Activated B cell treated with CpG ODN at 0.5 μM for 24 hours (primary cell): ENCODE measurements around the gene COA3. TPM values are rescaled to one million over a fixed set of nuclear protein-coding genes. Genes with fewer than 3 reads are reported as not detected.
A peak's percentile ranks its signal among the peaks of the same experiment; 100 is the strongest.

ENCODE experiments used
- ATAC-seq: fragments of 200-7000 bp; cut with Tn5 transposase; one replicate; pipeline ENCODE4 v1.10.0; 2021; ENCODE audit warnings: low read depth, mild to moderate bottlenecking, moderate library complexity
- CTCF ChIA-PET: fragments of 350-600 bp; sonication (Branson Sonifier 250); formaldehyde crosslinking; loops from one replicate; lab custom pipeline; 2021; ENCODE audit warnings: antibody characterized with exemption; lab: Charles Lee
- POLR2A ChIA-PET: fragments of 350-600 bp; sonication (Branson Sonifier 250); formaldehyde crosslinking; loops from one replicate; lab custom pipeline; 2021; ENCODE audit warnings: antibody characterized with exemption; lab: Charles Lee
- DNase-seq: peaks from one replicate; pipeline ENCODE4 v3.0.0; 2022
- H3K27ac Mint-ChIP-seq: one replicate; pipeline ENCODE4 v1.8.0; 2020; ENCODE audit warnings: mixed read lengths
- H3K27me3 Mint-ChIP-seq: one replicate; pipeline ENCODE4 v1.8.0; 2021; ENCODE audit warnings: mixed read lengths
- H3K36me3 Mint-ChIP-seq: one replicate; pipeline ENCODE4 v1.8.0; 2021; ENCODE audit warnings: low read depth, mixed read lengths
- H3K4me1 Mint-ChIP-seq: one replicate; pipeline ENCODE4 v1.8.0; 2021; ENCODE audit warnings: mixed read lengths
- H3K4me3 Mint-ChIP-seq: one replicate; pipeline ENCODE4 v1.8.0; 2020; ENCODE audit warnings: mild to moderate bottlenecking, mixed read lengths
- H3K9me3 Mint-ChIP-seq: one replicate; pipeline ENCODE4 v1.8.0; 2020; ENCODE audit warnings: mixed read lengths
- CTCF ChIP-seq: fragments of 200-600 bp; IDR thresholded peaks from one replicate; pipeline ENCODE4 v1.8.0; 2022; ENCODE audit warnings: antibody characterized with exemption, mild to moderate bottlenecking
- intact Hi-C: fragments of 100-400 bp; cut with micrococcal nuclease; formaldehyde crosslinking; loops from one replicate; pipeline ENCODE4 v1.15.1; 2024
- total RNA-seq: library from RNA; stranded (reverse); gene quantifications from 2 replicates; pipeline ENCODE4 v1.2.3, GENCODE V29; 2022

COA3 gene
- total RNA-seq, 1 donor from 2014 or later = 41.4 TPM

GRCh38 chr17:42809250-42809649 is 10.7 kb upstream of the COA3 start:
- H3K4me1 Mint-ChIP-seq = no peaks in the 10 kb centered on the region
- intact Hi-C loops = no loop called here
- H3K27ac Mint-ChIP-seq = no peak overlapping the region
- H3K36me3 Mint-ChIP-seq = peaks cover 45% of the 10 kb centered on the region
- TF ChIP-seq CTCF = no peak
- no peaks in the 10 kb centered on the region for H3K9me3 Mint-ChIP-seq
- no peaks in the 10 kb centered on the region for H3K27me3 Mint-ChIP-seq
- DNase-seq (no peak), ATAC-seq (no peak)
- H3K4me3 Mint-ChIP-seq = no peak overlapping the region
- ChIA-PET CTCF (no interaction called here), POLR2A (no interaction called here)

- intact Hi-C loops = no loop called here
- no peak for TF ChIP-seq CTCF
Measured at GRCh38 chr17:42806249-42806648, 7.7 kb upstream of the COA3 start.

GRCh38 chr17:42804918-42805367 is 6.4 kb upstream of the COA3 start:
- Mint-ChIP-seq H3K27ac (peak overlapping the region; percentile 14), H3K9me3 (no peaks in the 10 kb centered on the region), H3K4me1 (no peaks in the 10 kb centered on the region), H3K27me3 (no peaks in the 10 kb centered on the region), H3K4me3 (no peak overlapping the region), H3K36me3 (peaks cover 15% of the 10 kb centered on the region)
- intact Hi-C loops = no loop called here
- no peak for TF ChIP-seq CTCF
- DNase-seq (no peak), ATAC-seq (no peak)
- CTCF ChIA-PET = no interaction called here
- POLR2A ChIA-PET = interaction anchor here (0.6 kb wide), 1 partner anchor 29 kb away, joined by 6 read pairs; no protein-coding TSS in a partner anchor

More at GRCh38 chr17:42806249-42806648, 7.7 kb upstream of the COA3 start:
- POLR2A ChIA-PET = interaction anchor here (0.5 to 0.9 kb wide), 2 partner anchors 33 to 71 kb away, joined by 4 read pairs; partner anchors contain the start of gene VPS25
- ATAC-seq = no peak
- CTCF ChIA-PET = interaction anchor here (2.2 kb wide), 1 partner anchor 10 kb away, joined by 5 read pairs; no protein-coding TSS in a partner anchor
- Mint-ChIP-seq H3K27ac (no peak overlapping the region), H3K9me3 (no peaks in the 10 kb centered on the region), H3K36me3 (peaks cover 25% of the 10 kb centered on the region), H3K4me1 (no peaks in the 10 kb centered on the region), H3K27me3 (no peaks in the 10 kb centered on the region), H3K4me3 (no peak overlapping the region)
- DNase-seq = no peak

- ChIA-PET CTCF (interaction anchor here (3.1 kb wide), 1 partner anchor 14 kb away, joined by 10 read pairs; no protein-coding TSS in a partner anchor), POLR2A (interaction anchor here (0.6 kb wide), 1 partner anchor 1544 kb away, joined by 4 read pairs; no protein-coding TSS in a partner anchor)
- Mint-ChIP-seq H3K9me3 (no peaks in the 10 kb centered on the region), H3K27me3 (no peaks in the 10 kb centered on the region), H3K4me3 (no peak overlapping the region), H3K4me1 (peaks cover 6% of the 10 kb centered on the region), H3K36me3 (peaks cover 3% of the 10 kb centered on the region), H3K27ac (no peak overlapping the region)
- intact Hi-C loops = no loop called here
- DNase-seq (no peak), ATAC-seq (no peak)
- no peak for TF ChIP-seq CTCF
Measured at GRCh38 chr17:42803074-42803883, 4.8 kb upstream of the COA3 start.

GRCh38 chr17:42798011-42798382 is 507 bp downstream of the COA3 start:
- TF ChIP-seq CTCF = no peak
- Mint-ChIP-seq H3K9me3 (no peaks in the 10 kb centered on the region), H3K27me3 (no peaks in the 10 kb centered on the region), H3K27ac (peak overlapping the region; percentile 81), H3K36me3 (peaks cover 11% of the 10 kb centered on the region), H3K4me1 (peaks cover 28% of the 10 kb centered on the region), H3K4me3 (peak overlapping the region; percentile 97)
- ATAC-seq = no peak
- intact Hi-C loops = loop anchor here (1.0 kb wide), 3 partner anchors 25 to 53 kb away; partner anchors contain the start of genes BECN1, EZH1 and VPS25
- POLR2A ChIA-PET = interaction anchor here (0.6 to 1.8 kb wide), 10 partner anchors 19 to 517 kb away, joined by 3 to 9 read pairs (median 4); partner anchors contain the start of genes BECN1, PSMC3IP, RAMP2 and RPL27
- CTCF ChIA-PET = interaction anchor here (1.6 kb wide), 1 partner anchor 220 kb away, joined by 5 read pairs; no protein-coding TSS in a partner anchor
- no peak for DNase-seq
